CD14-positive monocyte (primary cell): ENCODE measurements around the gene EIF4E2. TPM values are rescaled to one million over a fixed set of nuclear protein-coding genes. Genes with fewer than 3 reads are reported as not detected.

Experiments
- DNase-seq, 3 donors: peaks; one replicate each; pipeline ENCODE4 v3.0.0-alpha.2; 2011 to 2022
- H2AFZ ChIP-seq: 2 replicates; pipeline ENCODE4 v1.6.0; 2012; ENCODE audit warnings: mild to moderate bottlenecking, low read depth, low read length, inconsistent platforms; ENCODE audit not compliant: insufficient read depth, poor library complexity, severe bottlenecking
- H3K27ac ChIP-seq, 2 donors: 1 replicate in 1 of 2; 2 replicates in 1 of 2; pipeline ENCODE4 v1.5.1; 2012 to 2013; ENCODE audit warnings: low read length in 2 of 2, control low read depth in 1 of 2, inconsistent platforms in 1 of 2, low read depth in 1 of 2, mild to moderate bottlenecking in 1 of 2
- H3K27me3 ChIP-seq, 2 donors: one replicate each; pipeline versions ENCODE4 v1.6.0 to v1.6.1; 2011 to 2013; ENCODE audit warnings: low read length in 2 of 2; ENCODE audit not compliant: control insufficient read depth in 2 of 2, insufficient read depth in 2 of 2
- H3K36me3 ChIP-seq, 2 donors: replicated peaks in 1 of 2; 1 replicate in 1 of 2; 2 replicates in 1 of 2; pipeline versions ENCODE4 v1.5.1 to v1.6.1; 2012 to 2013; ENCODE audit warnings: low read length in 2 of 2, control low read depth in 1 of 2, inconsistent platforms in 1 of 2, mild to moderate bottlenecking in 1 of 2; ENCODE audit not compliant: insufficient read depth in 2 of 2, control insufficient read depth in 1 of 2
- H3K4me1 ChIP-seq, 2 donors: 1 replicate in 1 of 2; 2 replicates in 1 of 2; pipeline versions ENCODE4 v1.5.1 to v1.6.1; 2012 to 2013; ENCODE audit warnings: low read length in 2 of 2, control low read depth in 1 of 2, inconsistent platforms in 1 of 2, mild to moderate bottlenecking in 1 of 2, moderate library complexity in 1 of 2; ENCODE audit not compliant: insufficient read depth in 2 of 2, control insufficient read depth in 1 of 2
- H3K4me2 ChIP-seq: replicated peaks from 2 replicates; pipeline ENCODE3; 2012; ENCODE audit warnings: low read length, moderate library complexity, mild to moderate bottlenecking; ENCODE audit not compliant: poor library complexity, severe bottlenecking; ENCODE audit errors: extremely low read depth
- H3K4me3 ChIP-seq, 3 experiments: fragments of 200-600 bp in 1 of 3; sonication (generic) in 1 of 3; replicated peaks in 1 of 3; 1 replicate in 2 of 3; 2 replicates in 1 of 3; pipeline ENCODE4 v1.5.1; 2011 to 2013; ENCODE audit warnings: low read length in 3 of 3, mild to moderate bottlenecking in 3 of 3, control low read depth in 2 of 3, low read depth in 2 of 3, inconsistent platforms in 1 of 3, moderate library complexity in 1 of 3
- H3K79me2 ChIP-seq: 2 replicates; pipeline ENCODE4 v1.6.0; 2012; ENCODE audit warnings: mild to moderate bottlenecking, control low read depth, inconsistent platforms, low read length, moderate library complexity; ENCODE audit not compliant: insufficient read depth
- H3K9ac ChIP-seq: 2 replicates; pipeline ENCODE4 v1.6.0; 2017; ENCODE audit warnings: low read length, mild to moderate bottlenecking; ENCODE audit not compliant: insufficient read depth, poor library complexity, severe bottlenecking
- H3K9me3 ChIP-seq, 2 donors: replicated peaks in 1 of 2; 1 replicate in 1 of 2; 2 replicates in 1 of 2; pipeline versions ENCODE4 v1.5.1 to v1.6.1; 2012 to 2013; ENCODE audit warnings: low read length in 2 of 2, control low read depth in 1 of 2; ENCODE audit not compliant: control insufficient read depth in 1 of 2, insufficient read depth in 1 of 2
- H4K20me1 ChIP-seq: 2 replicates; pipeline ENCODE4 v1.6.0; 2012; ENCODE audit warnings: mild to moderate bottlenecking, low read length, control low read depth, moderate library complexity; ENCODE audit not compliant: insufficient read depth
- H3K27ac Mint-ChIP-seq, 7 donors: one replicate each; pipeline ENCODE4 v1.8.0; 2020; ENCODE audit warnings: mild to moderate bottlenecking in 7 of 7, mixed read lengths in 7 of 7, moderate library complexity in 6 of 7, inconsistent platforms in 2 of 7
- H3K27me3 Mint-ChIP-seq, 3 donors: one replicate each; pipeline ENCODE4 v1.8.0; 2021 to 2022; ENCODE audit warnings: low read depth in 3 of 3, mild to moderate bottlenecking in 3 of 3, mixed read lengths in 3 of 3, moderate library complexity in 3 of 3, inconsistent platforms in 1 of 3
- H3K36me3 Mint-ChIP-seq, 2 donors: one replicate each; pipeline ENCODE4 v1.8.0; 2020; ENCODE audit warnings: mixed read lengths in 2 of 2, inconsistent platforms in 1 of 2, mild to moderate bottlenecking in 1 of 2
- H3K4me1 Mint-ChIP-seq: one replicate; pipeline ENCODE4 v1.8.0; 2020; ENCODE audit warnings: mild to moderate bottlenecking, mixed read lengths
- H3K4me3 Mint-ChIP-seq, 2 donors: one replicate each; pipeline ENCODE4 v1.8.0; 2020; ENCODE audit warnings: mild to moderate bottlenecking in 2 of 2, mixed read lengths in 2 of 2, moderate library complexity in 1 of 2
- H3K9me3 Mint-ChIP-seq, 7 donors: one replicate each; pipeline ENCODE4 v1.8.0; 2020 to 2022; ENCODE audit warnings: mixed read lengths in 7 of 7, mild to moderate bottlenecking in 6 of 7, moderate library complexity in 6 of 7, inconsistent platforms in 2 of 7
- WGBS: methylation state at CpG from one replicate; pipeline ENCODE4 v1.1.5; 2013; ENCODE audit warnings: missing lambda C conversion rate; ENCODE audit not compliant: insufficient coverage; 5-methylcytosine and 5-hydroxymethylcytosine counted together
- intact Hi-C, 2 donors: fragments of 100-400 bp; cut with micrococcal nuclease; formaldehyde crosslinking; loops; one replicate each; pipeline versions ENCODE4 v1.15.0 to v1.15.1; 2023
- polyA plus RNA-seq, 3 donors: library from polyadenylated mRNA; depleted of rRNA in 1 of 3; unstranded in 2 of 3; stranded (reverse) in 1 of 3; fragments of 300-500 nt in 2 of 3; fragments of >200 nt in 1 of 3; fragmentation: Illumina TruSeq in 2 of 3; gene quantifications; 1 replicate in 2 of 3; 2 replicates in 1 of 3; pipeline ENCODE4 v1.2.3, GENCODE V29; 2012 to 2021
- TF ChIP-seq, protein P1 (sequence below): fragments of 200-600 bp; IDR thresholded peaks from one replicate; pipeline ENCODE4 v1.8.0; 2022; ENCODE audit warnings: antibody characterized with exemption, mild to moderate bottlenecking

EIF4E2 gene
- polyA plus RNA-seq, 3 donors = 67.2 to 213 (median 188) TPM

GRCh38 chr2:232523682-232524597 lies 26.5 kb upstream of the EIF4E2 start:
- Histone ChIP-seq H3K9ac (no peak overlapping the region), H3K9me3 (peaks cover 0 to 5% of the 10 kb centered on the region in 2 donors), H2AFZ (peak overlapping the region; percentile 41), H3K27me3 (peaks cover 24 to 56% of the 10 kb centered on the region in 2 donors), H3K27ac (no peak overlapping the region), H4K20me1 (no peaks in the 10 kb centered on the region), H3K4me1 (peaks cover 4 to 21% of the 10 kb centered on the region in 2 donors), H3K36me3 (no peaks in the 10 kb centered on the region), H3K4me3 (peak overlapping the region in 1 of 3 experiments; percentile 49), H3K79me2 (no peaks in the 10 kb centered on the region), H3K4me2 (peak overlapping the region; percentile 47)
- TF ChIP-seq, protein P1, sequence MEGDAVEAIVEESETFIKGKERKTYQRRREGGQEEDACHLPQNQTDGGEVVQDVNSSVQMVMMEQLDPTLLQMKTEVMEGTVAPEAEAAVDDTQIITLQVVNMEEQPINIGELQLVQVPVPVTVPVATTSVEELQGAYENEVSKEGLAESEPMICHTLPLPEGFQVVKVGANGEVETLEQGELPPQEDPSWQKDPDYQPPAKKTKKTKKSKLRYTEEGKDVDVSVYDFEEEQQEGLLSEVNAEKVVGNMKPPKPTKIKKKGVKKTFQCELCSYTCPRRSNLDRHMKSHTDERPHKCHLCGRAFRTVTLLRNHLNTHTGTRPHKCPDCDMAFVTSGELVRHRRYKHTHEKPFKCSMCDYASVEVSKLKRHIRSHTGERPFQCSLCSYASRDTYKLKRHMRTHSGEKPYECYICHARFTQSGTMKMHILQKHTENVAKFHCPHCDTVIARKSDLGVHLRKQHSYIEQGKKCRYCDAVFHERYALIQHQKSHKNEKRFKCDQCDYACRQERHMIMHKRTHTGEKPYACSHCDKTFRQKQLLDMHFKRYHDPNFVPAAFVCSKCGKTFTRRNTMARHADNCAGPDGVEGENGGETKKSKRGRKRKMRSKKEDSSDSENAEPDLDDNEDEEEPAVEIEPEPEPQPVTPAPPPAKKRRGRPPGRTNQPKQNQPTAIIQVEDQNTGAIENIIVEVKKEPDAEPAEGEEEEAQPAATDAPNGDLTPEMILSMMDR = no peak
- intact Hi-C loops = no loop called here
- peak in 1 of 3 donors; percentile 3 for DNase-seq
- H3K4me1 Mint-ChIP-seq = peaks cover 11% of the 10 kb centered on the region
- H3K4me3 Mint-ChIP-seq = peak overlapping the region in 1 of 2 donors; percentile 77
- WGBS = 1% methylated on average over 61 of the region's 75 CpGs
- no peak overlapping the region for H3K27ac Mint-ChIP-seq
- peaks cover 0 to 8% (median 0%) of the 10 kb centered on the region in 7 donors for H3K9me3 Mint-ChIP-seq
- peaks cover 33 to 72% (median 54%) of the 10 kb centered on the region in 3 donors for H3K27me3 Mint-ChIP-seq
- peaks cover 0 to 2% of the 10 kb centered on the region in 2 donors for H3K36me3 Mint-ChIP-seq

GRCh38 chr2:232524771-232525170 lies 25.7 kb upstream of the EIF4E2 start:
- TF ChIP-seq, protein P1 = no peak
- H3K4me2 ChIP-seq = no peak overlapping the region

More at GRCh38 chr2:232524771-232525170, 25.7 kb upstream of the EIF4E2 start:
- H2AFZ ChIP-seq = no peak overlapping the region
- Mint-ChIP-seq H3K36me3 (peaks cover 0 to 2% of the 10 kb centered on the region in 2 donors), H3K4me3 (peak overlapping the region in 1 of 2 donors; percentile 71), H3K4me1 (peaks cover 12% of the 10 kb centered on the region), H3K9me3 (peaks cover 0 to 9% (median 0%) of the 10 kb centered on the region in 7 donors), H3K27me3 (peaks cover 33 to 69% (median 55%) of the 10 kb centered on the region in 3 donors), H3K27ac (no peak overlapping the region)
- H3K4me3 ChIP-seq = no peak overlapping the region
- 47% methylated on average over 3 of the region's 6 CpGs for WGBS
- peaks cover 0 to 5% of the 10 kb centered on the region in 2 donors for H3K9me3 ChIP-seq
- H3K36me3 ChIP-seq = no peaks in the 10 kb centered on the region
- intact Hi-C loops = no loop called here
- H3K79me2 ChIP-seq = no peaks in the 10 kb centered on the region
- peaks cover 4 to 21% of the 10 kb centered on the region in 2 donors for H3K4me1 ChIP-seq
- H4K20me1 ChIP-seq = no peaks in the 10 kb centered on the region
- DNase-seq = no peak
- no peak overlapping the region for H3K27ac ChIP-seq
- peaks cover 24 to 56% of the 10 kb centered on the region in 2 donors for H3K27me3 ChIP-seq
- no peak overlapping the region for H3K9ac ChIP-seq
